Neural progenitor cell (in vitro differentiated cells): ENCODE measurements around the gene KRTAP9-9.

Experiments used
- CTCF ChIP-seq: fragments of 200-600 bp; sonication (generic); IDR thresholded peaks from 2 replicates; pipeline ENCODE4 v1.5.1; 2017; ENCODE audit warnings: antibody characterized with exemption, mild to moderate bottlenecking
- EZH2 ChIP-seq: fragments of 200-600 bp; sonication (generic); IDR thresholded peaks from 2 replicates; pipeline ENCODE4 v1.6.1; 2017; ENCODE audit warnings: antibody characterized with exemption, mild to moderate bottlenecking, moderate library complexity
- EZH2phosphoT487 ChIP-seq: fragments of 200-600 bp; sonication (generic); IDR thresholded peaks from 2 replicates; pipeline ENCODE4 v1.6.1; 2017; ENCODE audit warnings: antibody characterized with exemption

GRCh38 chr17:41256291-41256685, 1.1 kb downstream of the KRTAP9-9 start:
- TF ChIP-seq CTCF (no peak), EZH2phosphoT487 (no peak), EZH2 (no peak)
